GM12878 (cell line): Measurements from ENCODE around the gene SERPINE1. TPM values are rescaled to one million over a fixed set of nuclear protein-coding genes. Genes with fewer than 3 reads are reported as not detected.

Experiments used
- microRNA-seq: library from miRNA; unstranded; fragments of <30 nt; microRNA quantifications from one replicate; pipeline ENCODE4, GENCODE V29; 2018
- polyA plus RNA-seq, 11 experiments: library from polyadenylated mRNA; depleted of rRNA in 4 of 11; unstranded in 6 of 11; stranded (reverse) in 5 of 11; fragments of >200 nt; fragmentation: Nextera tagmentation in 4 of 11; fragmentation: Illumina TruSeq in 1 of 11; extraction: Ambion mirVana in 4 of 11; extraction: Trizol in 1 of 11; gene quantifications; 1 replicate in 1 of 11; 2 replicates in 10 of 11; pipeline versions ENCODE4 v1.2.1 to v1.2.3, GENCODE V29; 2011 to 2016; ENCODE audit warnings: inconsistent platforms in 2 of 11, missing spikeins in 2 of 11, low read depth in 1 of 11
- small RNA-seq: library from RNA; depleted of rRNA; stranded (forward); fragments of <200 nt; gene quantifications from one replicate; pipeline ENCODE3, GENCODE V24; 2014
- total RNA-seq, 4 experiments: library from RNA; depleted of rRNA in 3 of 4; stranded (reverse); fragments of >200 nt in 3 of 4; fragmentation: Illumina TruSeq in 1 of 4; extraction: Trizol in 1 of 4; gene quantifications; 2 replicates each; pipeline versions ENCODE4 v1.2.1 to v1.2.3, GENCODE V29; 2013 to 2021

SERPINE1 gene
- total and polyA plus RNA-seq, 10 of the 15 experiments (the other 5 are each of a cell fraction or from before 2014, with no cell fraction given) = 0.20 to 2.4 (median 0.44) TPM

Small RNA genes lying within 50 kb of the gene (microRNA-seq; reads per million reads assigned to microRNA genes)
- not detected for gene MIR4653

Small RNA genes lying within 50 kb of the gene (small RNA-seq; reads per million reads assigned to genes)
- 0.27 reads per million for gene MIR4653

Other genes with a start within 250 kb of the SERPINE1 start
Only the 7 nearest of the 16 such genes appear.
- gene TRIM56, start 41.6 kb upstream of the SERPINE1 start, total RNA-seq (2014; rRNA removed) = 14.1 and 16.2 TPM in 2 replicates
- 12.3 and 12.7 TPM in 2 replicates for gene TRIM56, start 41.6 kb upstream of the SERPINE1 start, total RNA-seq (2014; rRNA removed; fragmentation: Illumina TruSeq; extraction: Trizol)
- 33.8 and 37.5 TPM in 2 replicates for gene TRIM56, start 41.6 kb upstream of the SERPINE1 start, total RNA-seq (2021)
- gene TRIM56, start 41.6 kb upstream of the SERPINE1 start, polyA plus RNA-seq (2011; rRNA removed) = 9.6 and 10.8 TPM in 2 replicates
- gene TRIM56, start 41.6 kb upstream of the SERPINE1 start, polyA plus RNA-seq (2014; fragmentation: Illumina TruSeq; extraction: Trizol) = 19.5 and 19.8 TPM in 2 replicates
- 1 to 10 TPM; 3.2 to 8.3 TPM for gene TRIM56, start 41.6 kb upstream of the SERPINE1 start, polyA plus RNA-seq (2014; fragmentation: Nextera tagmentation; extraction: Ambion mirVana)
- gene TRIM56, start 41.6 kb upstream of the SERPINE1 start, polyA plus RNA-seq (2014; rRNA removed) = 19.1 and 20.7 TPM in 2 replicates
- gene TRIM56, start 41.6 kb upstream of the SERPINE1 start, polyA plus RNA-seq (2016; fragmentation: Nextera tagmentation; extraction: Ambion mirVana) = 10 to 100 TPM; 10.3 to 10.8 TPM
- 89.4 and 103 TPM in 2 replicates for gene AP1S1, start 27.4 kb downstream of the SERPINE1 start, total RNA-seq (2014; rRNA removed)
- 48.6 and 48.9 TPM in 2 replicates for gene AP1S1, start 27.4 kb downstream of the SERPINE1 start, total RNA-seq (2014; rRNA removed; fragmentation: Illumina TruSeq; extraction: Trizol)
- 58.5 and 63.5 TPM in 2 replicates for gene AP1S1, start 27.4 kb downstream of the SERPINE1 start, total RNA-seq (2021)
- gene AP1S1, start 27.4 kb downstream of the SERPINE1 start, polyA plus RNA-seq (2011; rRNA removed) = 103 and 121 TPM in 2 replicates
- gene AP1S1, start 27.4 kb downstream of the SERPINE1 start, polyA plus RNA-seq (2014; fragmentation: Illumina TruSeq; extraction: Trizol) = 59.2 and 61.3 TPM in 2 replicates
- 1 to 10 TPM; 2.5 to 7.9 TPM for gene AP1S1, start 27.4 kb downstream of the SERPINE1 start, polyA plus RNA-seq (2014; fragmentation: Nextera tagmentation; extraction: Ambion mirVana)
- gene AP1S1, start 27.4 kb downstream of the SERPINE1 start, polyA plus RNA-seq (2014; rRNA removed) = 101 and 115 TPM in 2 replicates
- 10 to 100 TPM; 26.3 to 30.7 TPM for gene AP1S1, start 27.4 kb downstream of the SERPINE1 start, polyA plus RNA-seq (2016; fragmentation: Nextera tagmentation; extraction: Ambion mirVana)
- gene VGF, start 38.5 kb downstream of the SERPINE1 start, total RNA-seq (2014; rRNA removed) = 0.11 TPM in 1 of 2 replicates, not detected in the other
- gene VGF, start 38.5 kb downstream of the SERPINE1 start, total RNA-seq (2014; rRNA removed; fragmentation: Illumina TruSeq; extraction: Trizol) = 0.09 TPM in 1 of 2 replicates, not detected in the other
- gene VGF, start 38.5 kb downstream of the SERPINE1 start, total RNA-seq (2021) = 0.11 and 0.23 TPM in 2 replicates
- not detected in 2 replicates for gene VGF, start 38.5 kb downstream of the SERPINE1 start, polyA plus RNA-seq (2011; rRNA removed)
- gene VGF, start 38.5 kb downstream of the SERPINE1 start, polyA plus RNA-seq (2014; fragmentation: Illumina TruSeq; extraction: Trizol) = not detected in 2 replicates
- gene VGF, start 38.5 kb downstream of the SERPINE1 start, polyA plus RNA-seq (2014; fragmentation: Nextera tagmentation; extraction: Ambion mirVana) = not detected
- 0.20 TPM in 1 of 2 replicates, not detected in the other for gene VGF, start 38.5 kb downstream of the SERPINE1 start, polyA plus RNA-seq (2014; rRNA removed)
- under 1 TPM; 0.09 to 0.25 TPM for gene VGF, start 38.5 kb downstream of the SERPINE1 start, polyA plus RNA-seq (2016; fragmentation: Nextera tagmentation; extraction: Ambion mirVana)
- gene NAT16, start 53.2 kb downstream of the SERPINE1 start, total RNA-seq (2014; rRNA removed) = not detected in 2 replicates
- not detected in 2 replicates for gene NAT16, start 53.2 kb downstream of the SERPINE1 start, total RNA-seq (2014; rRNA removed; fragmentation: Illumina TruSeq; extraction: Trizol)
- gene NAT16, start 53.2 kb downstream of the SERPINE1 start, total RNA-seq (2021) = not detected in 2 replicates
- not detected in 2 replicates for gene NAT16, start 53.2 kb downstream of the SERPINE1 start, polyA plus RNA-seq (2011; rRNA removed)
- not detected in 2 replicates for gene NAT16, start 53.2 kb downstream of the SERPINE1 start, polyA plus RNA-seq (2014; fragmentation: Illumina TruSeq; extraction: Trizol)
- not detected for gene NAT16, start 53.2 kb downstream of the SERPINE1 start, polyA plus RNA-seq (2014; fragmentation: Nextera tagmentation; extraction: Ambion mirVana)
- not detected in 2 replicates for gene NAT16, start 53.2 kb downstream of the SERPINE1 start, polyA plus RNA-seq (2014; rRNA removed)
- gene NAT16, start 53.2 kb downstream of the SERPINE1 start, polyA plus RNA-seq (2016; fragmentation: Nextera tagmentation; extraction: Ambion mirVana) = not detected
- not detected in 2 replicates for gene MOGAT3, start 73.9 kb downstream of the SERPINE1 start, total RNA-seq (2014; rRNA removed)
- gene MOGAT3, start 73.9 kb downstream of the SERPINE1 start, total RNA-seq (2014; rRNA removed; fragmentation: Illumina TruSeq; extraction: Trizol) = not detected in 2 replicates
- gene MOGAT3, start 73.9 kb downstream of the SERPINE1 start, total RNA-seq (2021) = not detected in 2 replicates
- 0.11 TPM in 1 of 2 replicates, not detected in the other for gene MOGAT3, start 73.9 kb downstream of the SERPINE1 start, polyA plus RNA-seq (2011; rRNA removed)
- gene MOGAT3, start 73.9 kb downstream of the SERPINE1 start, polyA plus RNA-seq (2014; fragmentation: Illumina TruSeq; extraction: Trizol) = not detected in 2 replicates
- not detected for gene MOGAT3, start 73.9 kb downstream of the SERPINE1 start, polyA plus RNA-seq (2014; fragmentation: Nextera tagmentation; extraction: Ambion mirVana)
- not detected in 2 replicates for gene MOGAT3, start 73.9 kb downstream of the SERPINE1 start, polyA plus RNA-seq (2014; rRNA removed)
- not detected for gene MOGAT3, start 73.9 kb downstream of the SERPINE1 start, polyA plus RNA-seq (2016; fragmentation: Nextera tagmentation; extraction: Ambion mirVana)
- 12.4 and 13.5 TPM in 2 replicates for gene PLOD3, start 90.5 kb downstream of the SERPINE1 start, total RNA-seq (2014; rRNA removed)
- gene PLOD3, start 90.5 kb downstream of the SERPINE1 start, total RNA-seq (2014; rRNA removed; fragmentation: Illumina TruSeq; extraction: Trizol) = 5.3 and 9.2 TPM in 2 replicates
- 25.0 and 27.8 TPM in 2 replicates for gene PLOD3, start 90.5 kb downstream of the SERPINE1 start, total RNA-seq (2021)
- gene PLOD3, start 90.5 kb downstream of the SERPINE1 start, polyA plus RNA-seq (2011; rRNA removed) = 15.2 and 17.3 TPM in 2 replicates
- 7.7 and 14.6 TPM in 2 replicates for gene PLOD3, start 90.5 kb downstream of the SERPINE1 start, polyA plus RNA-seq (2014; fragmentation: Illumina TruSeq; extraction: Trizol)
- 1 to 10 TPM in 1 of 2 experiments, under 1 TPM in 1; 0.53 to 3.2 TPM for gene PLOD3, start 90.5 kb downstream of the SERPINE1 start, polyA plus RNA-seq (2014; fragmentation: Nextera tagmentation; extraction: Ambion mirVana)
- 15.6 and 20.0 TPM in 2 replicates for gene PLOD3, start 90.5 kb downstream of the SERPINE1 start, polyA plus RNA-seq (2014; rRNA removed)
- 10 to 100 TPM; 19.6 to 23.0 TPM for gene PLOD3, start 90.5 kb downstream of the SERPINE1 start, polyA plus RNA-seq (2016; fragmentation: Nextera tagmentation; extraction: Ambion mirVana)
- gene ZNHIT1, start 91.1 kb downstream of the SERPINE1 start, total RNA-seq (2014; rRNA removed) = 78.6 and 79.2 TPM in 2 replicates
- 32.5 and 33.9 TPM in 2 replicates for gene ZNHIT1, start 91.1 kb downstream of the SERPINE1 start, total RNA-seq (2014; rRNA removed; fragmentation: Illumina TruSeq; extraction: Trizol)
- gene ZNHIT1, start 91.1 kb downstream of the SERPINE1 start, total RNA-seq (2021) = 51.8 and 55.2 TPM in 2 replicates
- 19.2 and 25.7 TPM in 2 replicates for gene ZNHIT1, start 91.1 kb downstream of the SERPINE1 start, polyA plus RNA-seq (2011; rRNA removed)
- 7.6 and 30.2 TPM in 2 replicates for gene ZNHIT1, start 91.1 kb downstream of the SERPINE1 start, polyA plus RNA-seq (2014; fragmentation: Illumina TruSeq; extraction: Trizol)
- gene ZNHIT1, start 91.1 kb downstream of the SERPINE1 start, polyA plus RNA-seq (2014; fragmentation: Nextera tagmentation; extraction: Ambion mirVana) = 10 to 100 TPM in 1 of 2 experiments, 1 to 10 TPM in 1; 3.8 to 14.9 TPM
- gene ZNHIT1, start 91.1 kb downstream of the SERPINE1 start, polyA plus RNA-seq (2014; rRNA removed) = 71.4 and 75.9 TPM in 2 replicates
- gene ZNHIT1, start 91.1 kb downstream of the SERPINE1 start, polyA plus RNA-seq (2016; fragmentation: Nextera tagmentation; extraction: Ambion mirVana) = 10 to 100 TPM; 77.7 to 78.4 TPM